Nephron progenitor cell (in vitro differentiated cells): ENCODE data around the gene P2RY8.

Experiments used
- DNase-seq: peaks from one replicate; pipeline ENCODE4 v3.0.0; 2021
- H3K27ac Mint-ChIP-seq: 2 replicates; pipeline ENCODE4 v1.8.0; 2021; ENCODE audit warnings: mild to moderate bottlenecking, moderate library complexity, mixed read lengths
- H3K27me3 Mint-ChIP-seq: 2 replicates; pipeline ENCODE4 v1.8.0; 2021; ENCODE audit warnings: mild to moderate bottlenecking, low read depth, mixed read lengths; ENCODE audit not compliant: poor library complexity
- H3K36me3 Mint-ChIP-seq: 2 replicates; pipeline ENCODE4 v1.8.0; 2021; ENCODE audit warnings: low read depth, mixed read lengths
- H3K4me1 Mint-ChIP-seq: 2 replicates; pipeline ENCODE4 v1.8.0; 2021; ENCODE audit warnings: mixed read lengths
- H3K4me3 Mint-ChIP-seq: 2 replicates; pipeline ENCODE4 v1.8.0; 2021; ENCODE audit warnings: mild to moderate bottlenecking, moderate library complexity, mixed read lengths
- H3K9me3 Mint-ChIP-seq: 2 replicates; pipeline ENCODE4 v1.8.0; 2021; ENCODE audit warnings: mild to moderate bottlenecking, moderate library complexity, mixed read lengths
- CTCF ChIP-seq: fragments of 200-600 bp; sonication (generic); IDR thresholded peaks from 2 replicates; pipeline ENCODE4 v1.5.0; 2021; ENCODE audit warnings: antibody characterized with exemption

The P2RY8 gene

GRCh38 chrX:1528884-1529203 is 8.1 kb downstream of the P2RY8 start:
- H3K27ac Mint-ChIP-seq = no peak overlapping the region
- no peak for TF ChIP-seq CTCF
- H3K36me3 Mint-ChIP-seq = no peaks in the 10 kb centered on the region
- no peaks in the 10 kb centered on the region for H3K4me1 Mint-ChIP-seq
- no peaks in the 10 kb centered on the region for H3K9me3 Mint-ChIP-seq
- H3K27me3 Mint-ChIP-seq = no peaks in the 10 kb centered on the region
- H3K4me3 Mint-ChIP-seq = no peak overlapping the region
- no peak for DNase-seq

DNA sequence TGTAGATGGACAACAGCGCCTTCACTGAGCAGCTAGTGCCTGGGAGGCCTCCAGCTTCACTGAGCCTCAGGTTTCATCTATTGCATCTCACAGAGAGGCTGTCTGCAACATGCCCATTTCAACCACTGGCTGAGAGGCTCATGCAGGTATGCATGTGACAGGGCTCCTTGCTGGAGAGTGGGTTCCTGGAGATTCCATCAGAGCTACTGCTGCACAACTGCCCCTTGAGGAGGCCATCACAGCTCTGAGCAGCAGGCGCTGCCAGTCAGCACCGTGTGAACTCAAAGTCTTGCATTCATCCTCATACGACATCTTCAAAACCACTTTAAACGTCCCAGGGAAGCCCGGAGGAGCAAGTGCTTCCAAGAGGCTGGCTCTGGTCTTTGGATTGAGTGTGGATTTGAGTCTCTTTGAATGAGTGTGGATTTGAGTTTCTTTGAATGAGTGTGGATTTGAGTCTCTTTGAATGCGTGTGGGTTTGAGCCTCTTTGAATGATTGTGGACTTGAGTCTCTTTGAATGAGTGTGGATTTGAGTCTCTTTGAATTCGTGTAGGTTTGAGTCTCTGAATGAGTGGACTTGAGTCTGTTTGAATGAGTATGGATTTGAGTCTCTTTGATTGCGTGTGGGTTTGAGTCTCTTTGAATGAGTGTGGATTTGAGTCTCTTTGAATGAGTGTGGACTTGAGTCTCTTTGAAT is 8.7 kb downstream of the P2RY8 start:
- Mint-ChIP-seq H3K4me3 (no peak overlapping the region), H3K9me3 (no peaks in the 10 kb centered on the region), H3K36me3 (no peaks in the 10 kb centered on the region), H3K4me1 (no peaks in the 10 kb centered on the region), H3K27me3 (no peaks in the 10 kb centered on the region), H3K27ac (no peak overlapping the region)
- DNase-seq = no peak
- TF ChIP-seq CTCF = no peak

- no peak overlapping the region for H3K4me3 Mint-ChIP-seq
- no peak for DNase-seq
- no peaks in the 10 kb centered on the region for H3K9me3 Mint-ChIP-seq
- no peaks in the 10 kb centered on the region for H3K4me1 Mint-ChIP-seq
- H3K27ac Mint-ChIP-seq = no peak overlapping the region
- H3K36me3 Mint-ChIP-seq = no peaks in the 10 kb centered on the region
- TF ChIP-seq CTCF = no peak
- H3K27me3 Mint-ChIP-seq = no peaks in the 10 kb centered on the region
These were observed 9.5 kb downstream of the P2RY8 start for GRCh38 chrX:1527457-1527856.

DNA sequence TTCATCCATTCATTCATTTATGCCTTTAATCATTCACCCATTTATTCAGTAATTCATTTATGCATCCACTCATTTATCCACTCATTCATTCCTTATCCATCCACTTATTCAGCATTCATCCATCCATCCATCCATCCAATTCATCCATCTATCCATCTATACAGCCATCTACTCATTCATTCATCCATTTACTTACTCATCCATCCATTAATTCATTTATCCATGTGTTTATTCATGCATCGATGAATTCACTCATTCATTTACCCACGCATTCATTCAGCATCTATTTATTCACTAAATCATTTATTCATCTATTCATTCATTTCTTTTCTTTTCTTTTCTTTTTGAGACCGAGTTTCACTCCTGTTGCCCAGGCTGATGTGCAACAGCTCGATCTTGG is 10.4 kb downstream of the P2RY8 start:
- Mint-ChIP-seq H3K27ac (no peak overlapping the region), H3K36me3 (no peaks in the 10 kb centered on the region), H3K4me1 (no peaks in the 10 kb centered on the region), H3K27me3 (no peaks in the 10 kb centered on the region), H3K4me3 (no peak overlapping the region), H3K9me3 (no peaks in the 10 kb centered on the region)
- TF ChIP-seq CTCF = no peak
- DNase-seq = no peak

GRCh38 chrX:1525583-1526355 is 11.2 kb downstream of the P2RY8 start:
- H3K4me3 Mint-ChIP-seq = no peak overlapping the region
- H3K27ac Mint-ChIP-seq = no peak overlapping the region
- no peaks in the 10 kb centered on the region for H3K36me3 Mint-ChIP-seq
- no peak for TF ChIP-seq CTCF
- peaks cover 3% of the 10 kb centered on the region for H3K27me3 Mint-ChIP-seq
- no peaks in the 10 kb centered on the region for H3K4me1 Mint-ChIP-seq
- DNase-seq = no peak
- peaks cover 4% of the 10 kb centered on the region for H3K9me3 Mint-ChIP-seq
